PC-3 (cell line): Measurements from ENCODE around the gene KIAA1328.

Experiments
- CTCF ChIP-seq: fragments of 300-600 bp; sonication (generic); conservative IDR thresholded peaks from 2 replicates; pipeline ENCODE4 v1.5.1; 2017; ENCODE audit warnings: antibody characterized with exemption, low read depth, mild to moderate bottlenecking, low read length
- EZH2 ChIP-seq: fragments of 300-600 bp; sonication (generic); IDR thresholded peaks from one replicate; pipeline ENCODE4 v1.6.1; 2017; ENCODE audit warnings: antibody characterized with exemption, mild to moderate bottlenecking, low read length; ENCODE audit not compliant: unreplicated experiment
- EZH2phosphoT487 ChIP-seq: fragments of 300-600 bp; sonication (generic); IDR thresholded peaks from 2 replicates; pipeline ENCODE4 v1.6.1; 2018; ENCODE audit warnings: mild to moderate bottlenecking, antibody characterized with exemption, low read length, borderline replicate concordance

GRCh38 chr18:37170984-37171383 lies 342.1 kb downstream of the KIAA1328 start:
- no peak for TF ChIP-seq EZH2phosphoT487
- no peak for TF ChIP-seq EZH2
- no peak for TF ChIP-seq CTCF
